ENCODE measurements around the gene SKIDA1.

DNA sequence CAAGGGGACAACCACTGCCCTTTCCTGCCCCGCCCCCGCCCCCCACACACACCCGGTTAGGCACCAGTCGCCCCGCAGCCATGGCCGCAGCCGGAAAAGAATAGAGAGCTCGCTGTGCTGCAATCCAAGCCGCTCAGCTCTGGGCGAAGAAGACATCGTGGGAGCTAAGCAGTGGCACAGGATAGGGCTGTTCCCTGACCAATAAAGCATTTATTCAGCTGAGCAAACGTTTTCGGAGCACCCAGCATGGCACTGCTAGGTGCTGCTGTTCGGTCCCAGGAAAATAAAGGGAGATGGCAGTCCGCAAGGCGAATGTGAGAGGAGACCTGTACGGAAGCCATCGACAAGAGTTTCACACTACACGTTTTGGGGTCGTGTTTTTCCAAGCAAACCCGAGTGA is 18.3 kb downstream of the SKIDA1 start:
- TF ChIP-seq, protein P1, sequence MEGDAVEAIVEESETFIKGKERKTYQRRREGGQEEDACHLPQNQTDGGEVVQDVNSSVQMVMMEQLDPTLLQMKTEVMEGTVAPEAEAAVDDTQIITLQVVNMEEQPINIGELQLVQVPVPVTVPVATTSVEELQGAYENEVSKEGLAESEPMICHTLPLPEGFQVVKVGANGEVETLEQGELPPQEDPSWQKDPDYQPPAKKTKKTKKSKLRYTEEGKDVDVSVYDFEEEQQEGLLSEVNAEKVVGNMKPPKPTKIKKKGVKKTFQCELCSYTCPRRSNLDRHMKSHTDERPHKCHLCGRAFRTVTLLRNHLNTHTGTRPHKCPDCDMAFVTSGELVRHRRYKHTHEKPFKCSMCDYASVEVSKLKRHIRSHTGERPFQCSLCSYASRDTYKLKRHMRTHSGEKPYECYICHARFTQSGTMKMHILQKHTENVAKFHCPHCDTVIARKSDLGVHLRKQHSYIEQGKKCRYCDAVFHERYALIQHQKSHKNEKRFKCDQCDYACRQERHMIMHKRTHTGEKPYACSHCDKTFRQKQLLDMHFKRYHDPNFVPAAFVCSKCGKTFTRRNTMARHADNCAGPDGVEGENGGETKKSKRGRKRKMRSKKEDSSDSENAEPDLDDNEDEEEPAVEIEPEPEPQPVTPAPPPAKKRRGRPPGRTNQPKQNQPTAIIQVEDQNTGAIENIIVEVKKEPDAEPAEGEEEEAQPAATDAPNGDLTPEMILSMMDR (IDR thresholded peaks at IDR 0.05) = no peak
- TF ChIP-seq POLR2A (IDR thresholded peaks at IDR 0.05) = no peak
- no peak for TF ChIP-seq POLR2AphosphoS5 (IDR thresholded peaks at IDR 0.05)
- no peak for TF ChIP-seq EP300 (IDR thresholded peaks at IDR 0.05)
